GM19238 (cell line): Measurements from ENCODE around the gene SLCO1C1.
"Not testable (repeated sequence)": the region's sequence is repeated elsewhere in the genome, so short reads cannot be mapped to it uniquely, and the experiment has no call there.

Experiments
- DNase-seq: peaks from one replicate; pipeline ENCODE4 v3.0.0; 2011; ENCODE audit warnings: low spot score; ENCODE audit not compliant: insufficient read length

The SLCO1C1 gene

DNA sequence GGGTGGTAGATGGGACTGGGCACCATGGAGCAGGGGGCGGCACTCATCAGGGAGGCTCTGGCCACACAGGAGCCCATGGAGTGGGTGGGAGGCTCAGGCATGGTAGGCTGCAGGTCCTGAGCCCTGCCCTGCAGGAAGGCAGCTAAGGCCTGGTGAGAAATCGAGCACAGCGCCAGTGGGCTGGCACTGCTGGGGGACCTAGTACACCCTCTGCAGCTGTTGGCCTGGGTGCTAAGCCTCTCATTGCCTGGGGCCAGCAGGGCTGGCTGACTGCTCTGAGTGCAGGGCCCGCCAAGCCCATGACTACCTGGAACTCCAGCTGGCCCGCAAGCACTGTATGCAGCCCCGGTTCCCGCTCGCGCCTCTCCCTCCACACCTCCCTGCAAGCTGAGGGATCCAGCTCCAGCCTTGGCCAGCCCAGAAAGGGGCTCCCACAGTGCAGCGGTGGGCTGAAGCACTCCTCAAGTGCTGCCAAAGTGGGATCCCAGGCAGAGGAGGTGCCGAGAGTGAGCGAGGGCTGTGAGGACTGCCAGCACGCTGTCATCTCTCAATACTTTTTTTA is 88.7 kb downstream of the SLCO1C1 start:
- not testable (repeated sequence) for DNase-seq

DNA sequence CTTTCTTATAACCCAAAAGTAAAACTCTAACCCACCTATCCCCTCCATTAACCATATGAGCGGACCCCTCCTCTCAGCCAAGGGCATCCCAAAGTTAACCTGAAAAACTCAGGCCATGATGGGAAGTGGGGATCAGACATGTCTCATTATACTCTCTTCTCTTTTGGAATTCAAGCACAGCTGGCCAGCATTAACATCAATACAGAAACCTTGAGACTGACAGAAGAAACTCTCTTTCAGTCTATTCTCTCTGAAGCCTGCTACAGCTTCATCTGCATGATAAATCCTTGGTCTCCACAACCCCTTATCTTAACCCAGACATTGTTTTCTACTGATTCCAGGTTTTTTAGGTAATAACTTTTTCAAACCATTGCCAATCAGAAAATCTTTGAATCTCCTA is 97.8 kb downstream of the SLCO1C1 start:
- DNase-seq, result no peak

DNA sequence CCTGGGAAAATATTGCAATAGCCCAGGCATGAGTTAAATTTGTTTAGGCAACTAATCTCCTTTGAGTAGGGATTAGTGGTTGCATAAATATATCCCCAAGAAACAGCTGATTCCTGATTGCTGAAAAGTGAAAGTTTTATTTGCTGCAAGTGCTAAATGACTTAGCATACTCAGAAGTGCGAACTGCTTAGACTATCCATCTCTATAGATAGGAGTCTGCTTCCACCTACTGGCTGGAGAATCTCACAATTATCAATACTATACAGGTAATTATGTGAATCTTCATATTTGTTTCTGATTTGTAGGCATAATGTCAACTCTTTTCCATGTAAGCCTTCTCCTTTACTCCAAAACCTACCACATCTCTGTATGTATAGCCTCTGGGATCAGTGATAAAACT is 103.4 kb downstream of the SLCO1C1 start:
- no peak for DNase-seq

DNA sequence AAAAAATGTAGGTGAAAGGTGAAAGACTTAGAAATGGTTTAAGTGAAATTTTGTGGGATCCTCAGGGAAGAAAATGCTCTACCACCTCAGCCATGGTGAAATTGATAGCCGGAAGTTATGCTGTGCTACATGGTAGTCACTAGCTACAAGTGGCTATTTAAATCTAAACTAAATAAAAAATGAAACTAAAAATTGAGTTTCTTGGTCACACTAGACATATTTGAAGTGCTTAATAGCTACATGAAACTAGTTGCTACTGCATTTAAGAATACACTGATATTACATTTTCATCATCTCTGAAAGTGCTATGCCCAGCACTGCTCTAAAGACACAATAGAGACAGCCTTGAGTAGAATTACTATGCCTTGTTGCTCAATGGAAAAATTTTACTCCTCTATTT is 105.0 kb downstream of the SLCO1C1 start:
- DNase-seq, result no peak

DNA sequence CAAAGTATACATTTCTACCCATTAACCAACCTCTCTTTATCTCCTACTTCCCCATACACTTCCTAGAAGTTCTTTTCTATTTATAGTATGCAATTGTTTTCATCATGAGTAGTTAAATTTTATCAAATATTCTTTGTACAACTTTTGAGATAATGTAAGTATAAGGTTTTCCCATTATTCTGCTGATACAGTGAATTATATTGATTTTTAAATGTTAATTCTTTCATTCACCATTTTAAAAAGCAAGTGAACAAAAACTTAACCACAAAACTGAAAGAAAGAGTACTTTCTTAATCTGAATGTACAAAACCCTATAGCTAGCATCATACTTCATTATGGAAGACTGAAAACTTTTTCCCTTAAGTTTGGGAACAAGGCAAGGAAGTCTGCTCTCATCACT is 105.9 kb downstream of the SLCO1C1 start:
- no peak for DNase-seq
